HG03045 (cell line): ENCODE data around the gene VPS13A.

Experiments
- ATAC-seq: cut with Tn5 transposase; IDR thresholded peaks from one replicate; pipeline ENCODE4 v1.9.1; 2021; ENCODE audit warnings: mild to moderate bottlenecking, moderate library complexity; ENCODE audit not compliant: unreplicated experiment

VPS13A gene

DNA sequence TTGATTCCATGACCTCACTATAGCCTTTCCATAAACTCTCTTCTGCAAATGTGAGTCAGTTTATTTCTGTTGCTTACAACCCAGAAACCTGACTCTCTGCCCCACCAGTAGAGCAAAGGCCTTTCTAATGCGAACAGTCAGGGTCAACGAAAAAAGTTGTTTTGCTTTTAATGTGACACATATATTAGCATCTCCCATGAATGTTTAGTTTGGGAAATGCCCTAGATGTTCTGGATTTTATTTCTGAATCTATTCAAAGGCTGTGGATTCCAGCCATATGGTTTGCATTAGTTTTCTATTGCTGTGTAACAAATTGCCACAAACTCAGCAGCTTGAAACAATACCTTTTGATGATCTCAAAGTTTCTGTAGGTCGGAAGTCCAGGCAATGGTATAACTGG is 277.3 kb downstream of the VPS13A start:
- ATAC-seq = no peak

DNA sequence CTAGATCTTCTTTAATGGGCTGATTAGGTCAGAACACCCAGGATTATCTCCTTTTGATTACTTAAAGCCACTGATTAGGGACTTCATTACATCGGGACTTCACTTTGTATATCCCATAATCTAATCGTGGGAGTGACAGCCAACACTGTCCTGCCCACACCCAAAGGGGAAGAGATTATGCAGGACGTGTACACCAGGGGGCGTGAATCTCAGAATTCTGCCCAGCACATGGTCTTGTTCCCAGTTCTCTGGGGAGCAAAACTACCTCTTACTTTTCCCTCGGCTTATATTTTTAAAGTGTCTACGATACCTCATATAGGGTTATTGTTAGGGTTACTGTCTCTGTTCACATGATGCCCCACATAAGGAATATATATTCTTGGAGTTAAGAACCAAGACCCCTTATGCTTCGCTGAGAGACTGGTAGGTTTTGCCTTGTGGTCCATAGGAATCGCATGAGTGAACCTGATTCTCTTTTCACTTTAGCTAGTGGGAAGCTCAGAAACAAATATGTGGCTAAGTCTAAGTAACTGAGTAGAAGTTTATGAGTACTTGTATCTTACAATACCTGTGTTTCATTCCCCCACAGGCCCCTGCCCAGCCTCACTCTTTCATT is 278.1 kb downstream of the VPS13A start:
- ATAC-seq = peak; percentile 40

DNA sequence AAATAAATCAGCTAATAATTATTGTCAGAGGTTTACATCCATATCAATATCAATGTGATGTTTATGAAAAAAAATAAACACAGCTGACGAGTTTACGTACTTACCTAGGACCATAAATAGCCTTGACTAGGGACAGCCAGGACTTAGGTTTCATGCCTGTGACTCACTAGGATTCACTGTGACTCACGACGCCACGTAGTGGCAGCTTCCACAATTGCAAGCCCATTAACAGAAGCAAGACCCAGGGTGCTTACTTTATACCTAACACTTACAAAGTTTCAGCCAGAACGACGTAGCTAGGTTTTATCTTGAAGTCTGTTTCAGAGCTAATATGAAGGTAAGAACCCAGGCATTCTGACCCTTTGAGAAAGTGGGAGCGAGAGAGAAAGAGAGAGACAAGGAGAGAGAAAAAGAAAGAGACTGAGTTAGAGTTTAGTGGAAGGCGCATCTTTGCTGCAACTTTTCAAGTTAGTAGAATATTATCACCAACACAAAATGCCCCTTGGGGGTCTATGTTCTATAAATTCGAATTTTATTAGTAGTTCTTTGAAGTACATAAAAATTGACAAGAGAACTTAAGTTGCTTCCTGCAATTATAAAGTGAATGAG is 279.6 kb downstream of the VPS13A start:
- peak; percentile 69 for ATAC-seq

DNA sequence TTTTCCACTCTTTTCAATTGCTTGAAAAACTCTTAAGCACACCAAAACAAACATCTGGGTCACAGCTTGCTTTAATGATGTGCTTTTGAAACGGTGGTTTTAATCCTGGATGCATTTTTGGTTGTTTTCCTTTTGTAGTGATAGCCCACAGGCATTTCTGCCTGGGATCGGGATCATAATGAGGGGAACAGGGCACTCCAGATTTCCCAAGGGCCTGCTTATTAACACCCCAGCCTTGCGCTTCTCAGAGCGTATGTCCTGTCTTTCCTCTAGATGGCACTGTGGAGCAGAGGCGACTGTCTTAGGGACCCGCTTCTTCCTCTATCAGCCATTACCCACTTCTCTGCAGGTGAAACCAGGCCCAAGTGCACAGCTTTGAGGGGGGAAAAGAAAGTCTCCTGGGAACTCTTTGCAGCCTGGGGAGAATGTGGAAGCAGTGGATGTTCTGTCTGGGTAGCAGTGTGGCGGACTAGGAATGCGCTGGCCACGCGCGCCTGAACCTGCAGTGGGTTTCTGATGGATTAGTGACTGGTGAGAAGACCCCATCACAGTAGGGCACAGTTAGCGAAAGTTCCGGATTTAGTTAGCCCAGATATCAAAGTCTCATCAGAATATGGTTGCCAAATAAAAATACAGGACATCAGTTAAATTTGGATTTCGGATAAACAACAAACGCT is 280.7 kb downstream of the VPS13A start:
- peak; percentile 74 for ATAC-seq

DNA sequence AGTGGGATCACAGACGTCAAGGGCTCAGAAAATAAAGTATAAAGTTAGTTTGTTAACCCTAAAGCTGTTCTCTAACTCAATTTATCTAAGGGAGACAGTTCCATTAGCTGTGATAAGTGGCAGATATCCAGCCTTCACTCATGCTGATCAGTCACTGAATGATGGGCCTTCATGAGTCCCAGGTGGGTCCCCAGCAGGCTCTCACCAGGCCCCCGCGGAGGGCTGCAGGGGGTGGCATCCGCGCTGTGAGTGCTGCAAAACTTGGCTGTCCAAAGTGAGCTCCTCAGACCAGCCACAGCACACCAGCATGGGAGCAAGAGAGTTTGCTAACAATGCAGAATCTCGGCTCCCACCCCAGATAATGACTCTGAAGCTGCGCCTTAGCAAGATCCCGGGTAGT is 283.6 kb downstream of the VPS13A start:
- ATAC-seq = no peak

DNA sequence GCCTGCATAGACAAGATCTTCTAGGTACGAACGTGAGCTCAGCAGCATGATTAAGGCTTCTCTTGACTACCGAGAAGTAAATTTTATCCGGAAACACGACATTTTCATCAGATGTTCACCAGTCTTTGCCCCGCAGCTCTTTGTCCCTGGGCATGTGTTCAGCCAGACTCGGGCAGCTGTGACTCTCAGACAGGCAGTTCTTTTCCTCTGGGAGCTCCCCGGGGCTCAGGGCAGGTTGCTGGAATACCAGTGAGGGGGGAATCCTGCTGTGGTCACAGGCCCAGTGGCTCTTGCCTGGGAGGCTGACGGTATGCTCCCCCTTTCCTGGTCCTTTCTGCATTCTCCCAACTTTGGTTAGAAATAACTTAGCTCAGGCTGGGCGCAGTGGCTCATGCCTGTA is 284.7 kb downstream of the VPS13A start:
- ATAC-seq = no peak

DNA sequence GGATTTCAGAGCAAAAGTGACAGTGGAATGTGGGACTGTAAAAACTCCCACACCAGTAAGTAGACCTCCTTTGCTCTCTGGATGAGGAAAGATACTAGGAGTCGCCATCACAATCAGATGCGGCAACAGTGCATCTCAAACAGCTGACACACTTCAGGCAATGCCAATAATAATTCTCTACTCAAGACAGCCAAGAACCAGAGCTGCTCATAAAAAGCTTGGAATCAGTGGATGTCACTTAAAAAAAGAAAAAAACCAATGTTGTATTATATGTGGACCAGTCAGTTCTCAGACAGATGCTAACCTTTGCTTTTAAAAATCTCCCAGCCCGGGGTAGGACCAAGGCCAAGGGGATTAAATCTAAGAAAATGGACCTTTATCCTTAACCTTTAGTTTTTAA is 285.8 kb downstream of the VPS13A start:
- no peak for ATAC-seq

DNA sequence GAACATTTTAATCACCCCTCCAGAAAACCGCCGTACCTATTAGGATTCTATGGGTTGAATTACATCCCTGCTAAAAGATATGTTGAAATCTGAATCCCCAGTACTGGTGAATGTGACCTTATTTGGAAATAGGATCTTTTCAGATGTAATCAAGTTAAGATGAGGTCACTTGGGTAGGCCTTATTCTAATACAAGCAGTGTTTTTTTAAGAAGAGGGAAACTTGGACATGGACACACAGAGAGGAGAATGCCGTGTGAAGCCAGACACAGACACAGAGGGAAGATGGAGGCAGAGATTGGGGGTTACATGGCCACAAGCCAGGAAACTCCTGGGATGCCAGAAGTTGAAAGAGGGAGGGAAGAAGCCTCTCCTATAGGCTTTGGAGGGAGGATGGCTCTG is 287.3 kb downstream of the VPS13A start:
- no peak for ATAC-seq

DNA sequence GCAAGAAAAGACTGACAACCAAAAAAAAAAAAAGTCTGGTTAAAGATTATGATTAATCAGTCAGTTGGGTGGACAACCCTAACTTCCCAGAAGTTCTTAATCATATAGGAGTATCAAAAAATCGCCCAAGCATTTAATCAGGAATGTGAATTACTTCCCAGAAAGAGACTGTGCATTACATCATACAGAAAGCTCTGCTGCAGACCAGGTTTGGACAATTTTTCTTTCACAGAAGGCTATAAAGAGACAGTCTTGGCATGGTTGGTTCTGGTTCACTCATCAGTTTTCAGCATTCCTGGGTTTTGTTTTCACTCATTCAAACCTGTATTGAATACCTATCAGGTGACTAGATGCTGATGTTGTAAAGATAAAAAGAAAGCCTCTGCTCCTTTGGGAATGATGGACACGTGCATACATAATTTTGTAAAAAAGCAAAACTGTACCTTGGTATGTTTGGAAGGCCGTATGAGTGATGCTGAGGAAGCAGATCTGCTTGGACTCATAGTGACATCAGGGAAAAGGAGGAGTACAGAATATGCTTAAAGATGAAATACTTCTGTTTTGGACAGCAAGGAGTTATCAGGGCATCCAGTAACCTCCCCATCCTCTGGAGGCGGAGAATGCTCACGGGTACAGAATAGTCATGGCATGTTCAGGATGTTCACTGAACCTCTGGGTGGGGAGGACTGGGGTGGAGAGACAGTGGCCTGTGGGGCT is 292.3 kb downstream of the VPS13A start:
- no peak for ATAC-seq
